GDM1 (cell line): ENCODE results near the gene CYP26A1.

Experiments used
- DNase-seq: peaks from one replicate; lab custom pipeline; 2025; lab: John Stamatoyannopoulos, UW

Gene CYP26A1

DNA sequence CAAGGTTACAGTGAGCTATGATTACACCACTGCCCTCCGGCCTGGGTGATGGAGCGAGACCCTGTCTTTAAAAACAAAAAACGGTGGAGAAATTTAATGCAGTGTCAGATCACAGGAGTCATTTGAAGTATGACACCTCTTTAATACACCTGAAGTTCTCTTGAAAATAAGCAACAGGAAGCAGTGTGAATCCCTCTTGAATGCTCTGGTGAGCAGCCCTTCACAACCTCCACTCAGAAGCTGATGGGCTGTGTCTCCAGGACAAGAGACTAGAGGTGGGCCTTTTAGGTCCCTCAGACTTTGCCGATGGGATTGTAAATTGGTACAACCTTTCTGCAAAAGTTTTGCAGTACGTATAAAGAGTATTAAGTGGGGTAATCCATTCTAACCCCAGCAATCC, 50.1 kb downstream of the CYP26A1 start:
- no peak for DNase-seq

DNA sequence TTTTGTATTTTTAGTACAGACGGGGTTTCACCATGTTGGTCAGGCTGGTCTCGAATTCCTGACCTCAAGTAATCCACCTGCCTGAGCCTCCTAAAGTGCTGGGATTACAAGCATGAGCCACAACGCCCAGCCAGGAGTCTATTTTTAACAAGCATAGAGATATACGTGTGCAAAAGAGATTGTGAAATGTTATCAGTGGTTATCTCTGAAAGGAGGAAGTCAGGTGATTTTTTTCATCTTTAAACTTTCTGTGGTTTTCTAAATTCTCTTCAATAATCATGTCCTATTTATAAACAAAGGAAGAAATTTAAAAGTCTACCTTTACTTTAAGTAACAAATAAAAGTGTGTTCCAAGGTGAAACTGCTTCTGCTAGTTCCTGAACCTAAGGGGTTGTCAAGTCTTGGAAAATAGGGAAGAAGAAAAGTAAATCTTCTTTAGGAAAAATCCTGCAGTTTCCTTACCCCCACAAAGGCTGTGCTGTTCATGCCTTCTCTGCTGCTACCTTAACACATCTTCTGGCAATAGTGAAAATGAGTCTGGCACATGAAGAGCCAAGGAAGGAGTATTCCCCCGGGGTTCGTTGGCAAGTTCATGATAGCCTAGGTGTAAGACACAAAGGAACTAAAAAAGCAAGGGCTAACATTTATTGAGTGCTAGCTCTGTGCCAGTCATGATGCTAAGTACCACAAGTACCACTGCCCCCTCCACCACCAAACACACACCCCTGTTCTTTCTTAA, 51.1 kb downstream of the CYP26A1 start:
- DNase-seq = no peak

DNA sequence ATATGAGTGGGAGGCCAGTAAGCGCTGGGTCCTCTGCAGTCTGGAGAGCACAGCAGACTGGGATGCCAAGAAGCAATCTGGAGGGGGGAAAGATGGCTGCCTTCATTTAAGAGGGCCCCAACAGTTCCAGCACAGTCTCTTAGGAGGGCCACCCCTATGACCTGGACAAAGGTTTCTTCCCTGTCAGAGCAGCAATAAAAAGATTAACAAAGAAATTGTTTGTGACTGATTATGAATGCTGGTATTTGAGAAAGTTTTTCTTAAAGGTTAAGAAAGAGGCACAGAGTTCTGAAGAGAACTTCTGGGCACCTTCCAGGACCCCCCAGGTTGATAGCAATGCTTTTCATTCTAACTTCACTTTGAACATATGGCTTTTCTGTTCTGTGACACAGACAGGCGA, 52.3 kb downstream of the CYP26A1 start:
- DNase-seq = no peak

DNA sequence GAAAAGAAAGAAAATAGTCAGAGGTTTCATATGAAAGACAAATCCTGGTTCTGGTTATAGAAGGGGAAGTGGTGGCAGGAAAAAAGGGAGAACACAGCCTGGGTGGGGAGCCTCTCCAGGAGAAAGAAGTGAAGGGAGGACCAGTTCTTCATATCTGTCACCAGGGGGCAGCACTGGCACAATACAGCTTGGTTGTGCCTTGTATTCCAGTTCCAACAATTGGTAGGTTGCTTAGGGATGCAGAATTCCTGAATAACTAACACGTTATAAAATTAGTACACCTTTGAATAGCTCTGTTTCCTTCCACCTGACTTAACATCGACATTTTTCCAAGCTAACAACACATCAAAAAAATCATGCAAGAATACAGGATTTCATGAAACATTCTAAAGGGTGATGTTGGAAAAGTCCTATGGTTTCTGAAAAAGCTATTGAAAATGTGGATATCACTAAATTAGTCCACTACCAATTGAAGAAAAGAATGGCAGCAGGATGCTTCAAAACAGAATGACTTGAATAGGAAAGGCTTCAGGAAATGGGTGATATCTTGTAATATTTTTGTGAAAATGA, 52.9 kb downstream of the CYP26A1 start:
- DNase-seq = no peak
